CD4-positive, alpha-beta T cell treated with Interleukin-10 for 1 hour (primary cell): ENCODE measurements around the gene SETD4.

ENCODE experiments used
- DNase-seq: peaks from one replicate; pipeline ENCODE4 v3.0.0-alpha.2; 2020

SETD4 gene

DNA sequence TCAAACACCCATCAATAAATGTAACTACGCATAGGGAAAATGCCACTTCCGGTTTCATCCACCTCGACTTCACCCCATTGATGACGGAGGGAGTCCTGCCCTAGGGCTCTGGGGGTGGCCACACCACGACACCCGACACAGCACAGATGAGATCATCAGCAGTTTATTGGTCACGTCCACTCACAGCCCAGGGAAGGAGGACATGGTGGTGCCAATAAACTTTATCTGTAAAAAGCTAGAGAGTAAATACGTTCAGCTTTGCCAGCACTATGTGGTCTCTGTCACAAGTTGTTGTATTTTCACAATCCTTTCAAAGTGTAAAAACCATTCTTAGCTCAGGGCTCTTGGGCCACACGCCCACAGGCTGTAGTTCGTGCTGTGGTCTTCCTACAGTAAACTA is 16.3 kb downstream of the SETD4 start:
- DNase-seq = no peak

DNA sequence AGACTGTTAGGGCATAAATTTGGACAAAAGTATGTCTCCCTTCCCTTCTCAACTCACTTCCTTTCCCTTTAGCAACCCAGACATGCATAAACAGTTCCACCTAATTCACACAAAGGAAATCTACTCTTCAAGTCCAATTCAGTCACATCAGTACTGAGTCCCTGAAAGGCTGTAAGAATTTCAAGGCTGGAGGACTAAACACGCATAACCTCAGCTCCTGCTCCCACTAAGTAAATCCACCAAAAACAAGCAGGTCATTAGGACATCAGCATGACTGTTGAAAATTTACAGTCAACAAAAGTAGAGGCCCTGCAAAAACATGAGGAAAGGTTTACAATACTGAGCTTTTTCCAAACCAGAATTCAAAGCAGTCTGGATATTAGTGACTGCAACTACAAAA is 18.4 kb downstream of the SETD4 start:
- no peak for DNase-seq

DNA sequence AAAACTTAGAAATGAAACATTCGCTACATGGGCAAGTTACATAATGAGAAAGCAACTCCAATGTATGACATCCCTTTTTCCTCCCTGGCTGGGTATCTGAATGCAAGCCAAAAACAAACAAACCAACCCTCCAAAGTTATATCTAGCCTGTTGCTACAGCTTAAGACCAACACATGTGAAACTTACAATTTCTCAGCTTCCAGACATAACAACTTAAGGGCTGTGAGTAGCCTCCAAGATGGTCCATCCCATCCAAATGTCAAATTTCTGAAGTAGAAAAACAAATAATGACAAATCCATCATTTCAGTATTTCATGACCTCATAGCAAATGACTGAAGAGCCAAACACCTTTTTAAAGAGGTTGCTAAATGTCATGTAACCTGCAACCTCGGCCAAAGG is 19.9 kb downstream of the SETD4 start:
- no peak for DNase-seq

DNA sequence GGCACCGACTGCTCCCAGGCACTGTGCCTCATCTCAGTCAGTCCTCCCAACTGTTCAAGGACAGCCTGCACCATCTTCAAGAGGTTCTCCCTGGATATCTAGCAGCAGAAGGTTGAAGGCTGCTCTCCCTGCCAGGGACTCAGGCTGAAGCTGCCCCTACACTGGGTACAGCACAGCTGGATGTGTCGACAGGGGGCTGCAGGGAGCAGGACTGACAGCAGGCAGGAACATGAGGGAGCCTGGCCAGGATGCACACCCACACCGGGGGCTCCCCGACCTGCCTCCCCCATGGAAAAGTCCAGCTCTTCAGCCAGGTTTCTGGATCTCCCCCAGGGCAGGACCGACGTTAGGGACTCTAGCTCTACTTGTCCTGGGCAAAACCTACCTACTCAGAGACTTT is 20.5 kb downstream of the SETD4 start:
- DNase-seq = no peak

DNA sequence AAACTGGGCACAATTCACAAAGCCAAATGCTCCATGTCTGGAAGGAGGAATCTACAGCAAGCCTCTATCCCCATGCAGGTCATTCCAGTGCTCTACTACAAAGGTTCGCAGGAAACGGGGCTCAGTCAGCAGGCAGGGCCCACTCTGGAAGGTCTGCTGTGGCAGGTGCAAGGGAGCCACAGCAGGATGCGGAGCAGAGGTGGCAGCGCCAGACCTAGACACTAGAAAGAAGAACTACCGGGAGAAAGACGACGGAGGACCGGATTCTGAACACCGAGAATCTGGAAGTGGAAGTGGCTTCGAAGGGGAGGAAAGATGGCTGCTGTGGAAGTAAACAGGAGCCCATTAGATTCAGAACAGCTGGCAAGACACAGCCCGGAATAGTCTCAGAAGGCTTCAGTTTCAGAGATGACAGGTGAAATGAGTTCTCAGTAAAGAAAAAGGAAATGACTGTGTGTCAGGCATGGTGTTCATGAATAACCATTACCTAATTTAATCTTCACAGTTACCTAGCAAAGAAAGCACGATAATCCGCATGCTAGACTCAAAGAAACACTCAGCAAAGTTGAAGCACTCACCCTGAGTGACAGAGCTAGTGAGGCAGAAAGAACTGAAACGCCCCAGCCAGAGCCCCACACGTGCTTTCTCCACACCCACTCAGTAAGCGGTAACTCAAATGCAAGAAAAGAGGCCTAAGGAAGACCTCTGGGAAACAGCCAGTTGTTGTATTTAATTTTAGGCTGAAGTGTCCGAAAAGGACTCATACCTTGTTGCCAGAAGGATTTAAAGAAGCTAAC is 21.4 kb downstream of the SETD4 start:
- no peak for DNase-seq

DNA sequence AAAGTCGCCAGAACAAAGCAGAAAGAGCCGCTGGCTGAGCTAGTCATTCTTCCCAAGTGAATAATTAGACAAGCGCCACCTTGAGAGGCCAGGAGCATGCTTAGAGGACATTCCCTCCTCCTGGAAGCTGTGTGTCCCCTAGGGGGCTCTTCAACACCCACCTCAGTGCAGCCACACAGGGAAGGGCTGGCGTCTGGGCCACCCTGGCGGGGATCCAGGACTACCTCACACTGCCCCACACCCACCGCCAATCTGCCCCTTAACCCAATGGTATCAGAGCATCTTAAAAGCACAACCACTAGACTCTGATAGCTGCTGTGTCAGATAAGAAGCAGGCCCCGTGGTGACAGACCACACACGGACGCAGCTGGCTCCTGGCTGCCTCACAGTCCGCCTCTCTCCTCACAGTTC is 24.9 kb downstream of the SETD4 start:
- DNase-seq = no peak

DNA sequence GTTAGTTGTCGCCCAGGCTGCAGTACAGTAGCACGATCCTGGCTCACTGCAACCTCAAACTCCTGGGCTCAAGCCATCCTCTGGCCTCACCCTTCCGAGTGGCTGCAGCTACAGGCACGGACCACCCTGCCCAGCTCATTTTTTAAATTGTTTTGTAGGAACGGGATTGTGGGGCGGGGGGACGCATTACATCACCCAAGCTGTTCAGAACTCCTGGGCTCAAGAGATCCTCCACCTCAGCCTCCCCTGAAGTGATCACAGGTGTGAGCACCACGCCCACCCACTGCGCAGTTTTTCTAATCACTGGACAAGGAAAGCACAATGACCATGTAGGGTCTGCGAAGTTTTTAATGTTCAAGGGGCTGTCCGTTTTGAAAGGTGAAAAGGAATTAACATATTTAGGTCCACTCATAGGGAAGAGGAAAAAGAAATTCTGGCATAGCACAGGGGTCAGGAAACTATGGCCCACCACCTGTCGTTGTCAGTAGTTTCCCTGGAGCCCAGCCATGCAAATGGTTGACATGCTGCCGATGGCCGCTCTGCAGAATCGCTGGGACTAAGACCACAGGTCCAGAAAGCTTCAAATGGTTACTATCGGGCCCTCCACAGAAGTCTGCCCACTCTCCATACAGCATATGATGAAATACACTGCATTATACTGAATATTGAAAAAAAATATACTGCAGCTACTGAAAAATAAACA is 26.0 kb downstream of the SETD4 start:
- no peak for DNase-seq

DNA sequence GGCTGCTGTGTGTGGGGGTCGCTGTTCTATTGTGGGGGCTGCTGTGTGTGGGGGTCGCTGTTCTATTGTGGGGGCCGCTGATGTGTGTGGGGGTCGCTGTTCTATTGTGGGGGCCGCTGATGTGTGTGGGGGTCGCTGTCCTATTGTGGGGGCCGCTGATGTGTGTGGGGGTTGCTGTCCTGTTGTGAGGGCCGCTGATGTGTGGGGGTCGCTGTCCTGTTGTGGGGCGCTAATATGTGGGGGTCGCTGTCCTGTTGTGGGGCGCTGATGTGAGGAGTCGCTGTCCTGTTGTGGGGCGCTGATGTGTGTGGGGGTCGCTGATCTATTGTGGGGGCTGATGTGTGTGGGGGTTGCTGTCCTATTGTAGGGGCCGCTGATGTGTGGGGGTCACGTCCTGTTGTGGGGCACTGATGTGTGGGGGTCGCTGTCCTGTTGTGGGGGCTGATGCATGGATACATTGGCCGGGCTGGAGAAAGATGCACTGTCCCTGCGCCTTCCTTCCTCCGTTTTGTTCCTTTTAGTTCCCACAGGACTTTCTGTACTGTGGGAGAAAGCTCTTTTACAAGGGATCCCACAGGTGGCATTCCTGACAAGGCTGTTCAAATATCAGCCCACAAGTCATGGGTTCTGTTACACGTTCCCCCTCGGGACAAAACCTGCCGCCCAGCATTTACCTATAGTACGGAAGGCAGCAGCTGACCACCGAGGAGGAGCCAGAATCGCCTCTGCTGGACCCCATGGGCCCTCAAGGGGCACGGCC is 27.5 kb downstream of the SETD4 start:
- no peak for DNase-seq

DNA sequence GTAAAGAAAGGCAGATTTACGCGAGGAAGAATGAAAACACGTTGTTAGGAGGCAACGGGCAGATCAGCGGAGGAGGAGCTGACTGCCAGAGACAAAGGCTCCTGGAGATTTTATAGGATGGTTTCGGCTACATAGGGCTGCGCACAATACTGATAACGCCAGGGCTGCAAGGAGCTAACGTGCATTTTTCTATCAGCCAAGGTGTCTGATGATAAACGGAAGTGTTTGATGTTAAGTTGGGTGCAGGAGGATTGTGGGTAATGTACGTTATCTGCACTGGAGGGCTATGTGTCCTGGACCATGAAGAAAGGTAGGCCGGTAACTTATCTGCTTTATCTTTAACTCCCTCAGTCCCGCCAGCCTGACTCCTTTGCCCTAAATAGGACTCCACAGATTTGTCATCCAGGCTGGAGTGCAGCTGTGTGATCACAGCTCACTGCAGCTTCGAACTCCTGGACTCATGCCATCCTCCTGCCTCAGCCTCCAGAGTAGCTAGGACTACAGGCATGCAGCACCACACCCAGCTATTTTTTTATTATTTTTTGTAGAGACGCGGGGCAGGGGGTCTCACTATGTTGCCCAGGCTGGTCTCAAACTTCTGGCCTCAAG is 29.6 kb downstream of the SETD4 start:
- DNase-seq = no peak

DNA sequence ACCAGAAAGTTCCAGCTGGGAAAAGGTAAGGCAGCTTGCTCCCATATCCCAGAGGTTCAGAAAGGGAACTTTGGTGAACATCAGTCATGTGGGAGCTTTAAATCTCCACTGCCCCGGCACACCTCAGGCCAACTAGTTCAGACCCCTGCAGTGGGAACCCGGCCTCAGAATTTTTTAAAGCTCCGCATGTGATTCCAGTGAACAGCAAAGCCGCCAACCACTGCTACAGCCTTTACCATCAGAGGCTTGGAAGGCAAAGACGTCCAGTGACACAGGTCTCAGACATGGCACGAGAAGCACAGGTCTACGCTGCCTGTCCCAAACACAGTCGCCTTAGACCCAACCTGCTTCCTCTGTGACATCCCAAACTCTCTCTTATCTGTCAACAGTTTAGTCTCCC is 31.0 kb downstream of the SETD4 start:
- no peak for DNase-seq

DNA sequence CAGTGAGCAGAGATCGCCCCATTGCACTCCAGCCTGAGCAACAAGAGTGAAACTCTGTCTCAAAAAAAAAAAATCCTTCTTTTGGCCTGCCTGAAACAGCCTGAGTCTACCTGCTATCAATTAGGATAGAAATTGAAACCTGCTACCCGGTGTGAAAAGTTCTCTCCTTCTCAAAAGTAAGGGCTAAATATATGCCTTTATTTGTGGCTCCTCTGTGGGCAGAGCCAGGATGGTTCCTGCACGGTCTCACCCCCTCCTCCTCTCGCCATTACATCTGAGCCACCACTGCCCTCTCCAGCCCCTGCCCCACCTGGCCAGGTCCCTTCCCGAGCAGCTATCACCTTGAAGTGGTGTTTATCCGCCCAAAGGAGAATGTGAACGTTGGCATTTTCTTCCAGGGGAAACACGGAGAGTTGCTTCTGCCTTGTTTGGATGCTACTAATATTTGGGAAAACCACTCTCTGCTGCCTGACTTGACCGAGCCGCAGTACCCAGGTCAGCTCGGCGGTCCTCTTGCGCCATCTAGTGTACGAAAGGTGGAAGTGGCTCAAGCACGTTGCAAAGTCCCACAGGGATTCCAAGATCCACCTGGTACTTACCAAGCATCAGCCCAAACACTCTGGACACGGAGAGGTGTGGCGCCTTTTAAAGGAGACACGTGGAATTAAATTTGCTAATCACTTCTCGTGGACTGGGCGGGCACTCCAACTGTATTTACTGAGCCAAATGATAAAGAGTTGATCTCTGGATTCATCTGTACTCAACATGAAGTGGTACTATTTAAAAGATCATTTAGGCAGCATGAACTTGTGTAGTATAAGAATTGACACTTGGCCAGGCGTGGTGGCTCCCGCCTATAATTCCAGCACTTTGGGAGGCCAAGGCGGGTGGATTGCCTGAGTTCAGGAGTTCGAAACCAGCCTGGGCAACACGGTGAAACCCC is 31.9 kb downstream of the SETD4 start:
- peak; percentile 73 for DNase-seq

DNA sequence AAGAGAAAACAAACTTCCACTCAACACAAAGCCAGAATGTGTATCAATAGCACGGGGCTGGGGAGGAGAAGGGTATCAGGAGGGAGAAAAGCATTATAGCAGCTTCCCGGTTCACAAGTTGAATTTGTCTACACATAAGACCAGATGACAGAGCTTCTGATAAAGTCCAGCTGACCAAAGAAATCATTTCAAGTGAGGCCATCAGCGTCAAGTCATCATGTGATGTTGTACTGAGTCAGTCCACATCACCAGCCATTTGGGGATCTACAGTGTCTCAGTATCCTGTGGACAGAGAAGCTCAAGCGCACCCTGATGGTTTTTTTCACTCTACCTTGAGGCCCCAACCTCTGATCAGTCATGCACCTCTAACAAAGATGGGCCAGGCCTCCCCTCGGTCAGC is 33.0 kb downstream of the SETD4 start:
- DNase-seq = no peak

DNA sequence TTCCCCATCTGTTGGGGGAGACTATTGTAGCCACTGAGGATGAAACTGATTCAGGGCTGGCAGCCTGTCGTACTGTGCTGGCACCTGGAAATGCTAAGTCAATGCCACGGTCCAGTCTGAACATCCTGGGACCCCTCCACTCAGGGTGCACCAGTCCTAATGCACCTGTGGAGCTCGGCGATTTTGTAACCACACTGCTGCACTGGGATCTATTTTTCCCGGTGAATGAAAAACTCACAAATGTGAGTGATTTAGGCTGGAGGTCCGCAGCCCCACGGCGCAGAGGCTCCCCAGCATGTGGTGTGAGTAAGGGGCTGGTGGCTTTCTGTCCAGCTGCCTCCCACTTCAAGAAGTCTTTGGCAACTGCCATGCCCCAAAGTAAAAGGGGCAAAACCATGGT is 35.5 kb downstream of the SETD4 start:
- DNase-seq = no peak

DNA sequence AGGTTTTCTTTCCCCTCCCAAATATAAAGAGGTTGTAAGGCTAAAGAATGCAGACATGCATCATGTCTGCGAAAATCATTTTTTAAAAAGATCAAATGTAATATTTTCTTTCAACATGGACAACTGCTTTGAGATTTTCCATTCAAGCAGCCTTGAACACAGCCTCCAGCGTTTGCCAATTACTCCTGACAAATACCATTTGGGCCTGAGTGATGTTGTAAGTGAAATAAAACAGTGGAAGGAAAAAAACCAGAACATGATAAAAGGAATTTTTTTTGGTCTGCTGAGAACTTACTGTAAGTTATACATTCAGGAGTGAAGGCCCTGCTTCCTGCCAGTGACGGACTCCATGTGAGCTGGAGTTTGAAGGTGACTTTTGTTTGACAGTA is 37.2 kb downstream of the SETD4 start:
- DNase-seq = no peak

DNA sequence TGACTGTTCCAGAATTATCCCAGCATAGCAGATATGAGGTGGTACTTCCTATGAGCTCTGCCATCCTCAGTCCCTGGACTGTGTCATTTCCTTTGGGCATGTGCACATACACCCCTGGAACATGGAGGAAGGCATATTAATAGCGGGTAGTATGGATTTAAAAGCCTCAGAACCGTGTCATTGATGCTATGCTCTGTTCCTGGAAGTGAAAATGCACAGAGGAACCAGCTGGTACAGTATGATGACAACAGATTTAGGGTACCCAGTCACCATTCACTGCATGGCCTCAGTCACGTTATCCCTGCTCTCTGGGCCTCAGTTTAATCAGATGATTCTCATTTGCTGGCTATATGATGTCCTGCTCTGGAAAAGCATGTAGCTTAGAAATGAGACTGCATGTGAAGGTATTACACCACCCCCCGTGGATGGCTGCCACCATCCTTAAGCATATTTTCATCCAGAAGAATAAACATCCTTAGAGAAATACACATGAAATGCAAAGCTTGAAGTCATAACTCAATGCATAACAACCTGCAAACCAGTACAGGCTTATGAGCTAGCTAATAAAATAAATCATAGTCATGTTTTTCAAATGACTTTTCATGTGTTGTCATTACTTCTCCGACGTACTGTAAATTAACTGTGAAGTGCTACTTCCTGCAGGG is 37.8 kb downstream of the SETD4 start:
- no peak for DNase-seq

DNA sequence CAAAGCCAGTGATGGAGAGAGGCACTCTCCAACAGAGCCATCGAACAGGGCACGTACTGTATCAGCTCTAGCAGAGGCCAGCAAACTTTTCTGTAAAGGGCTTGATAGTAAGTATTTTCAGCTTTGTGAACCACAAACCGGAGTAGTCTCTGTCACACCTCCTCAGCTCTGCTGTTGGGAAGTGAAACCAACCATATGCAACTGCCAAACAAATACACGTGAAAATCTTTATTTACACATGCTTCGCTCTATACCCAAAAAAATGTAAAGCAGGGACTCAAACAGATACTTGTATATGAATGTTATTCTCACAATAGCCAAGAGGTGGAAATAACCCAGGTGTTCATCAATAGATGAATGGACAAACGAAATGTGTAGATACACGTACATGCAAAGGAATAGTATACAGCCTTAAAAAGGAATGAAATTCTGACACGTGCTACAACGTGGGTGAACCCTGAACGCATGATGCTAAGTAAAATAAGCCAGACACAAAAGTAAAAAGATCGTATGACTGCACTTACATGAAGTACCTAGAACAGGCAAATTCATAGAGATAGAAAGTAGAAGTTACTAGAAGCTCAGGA is 39.0 kb downstream of the SETD4 start:
- DNase-seq = no peak

DNA sequence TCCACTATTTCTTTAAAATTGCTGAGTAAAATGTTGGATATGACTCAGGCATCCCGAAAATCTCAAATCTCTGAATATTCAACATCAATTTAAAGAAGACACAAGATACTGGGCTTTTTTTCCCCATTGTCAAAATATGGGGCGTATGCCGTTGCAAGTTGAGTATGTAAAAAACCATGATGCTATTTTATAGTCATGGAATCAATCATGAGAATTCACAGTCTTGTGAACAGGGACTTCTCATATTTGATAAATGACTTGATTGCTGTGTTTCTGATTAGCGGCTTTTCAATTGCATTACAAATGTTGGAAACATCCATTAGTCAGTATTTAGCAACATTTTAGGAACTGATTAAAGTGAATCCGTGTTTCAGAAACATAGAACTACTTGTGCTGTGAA is 45.3 kb downstream of the SETD4 start:
- no peak for DNase-seq

DNA sequence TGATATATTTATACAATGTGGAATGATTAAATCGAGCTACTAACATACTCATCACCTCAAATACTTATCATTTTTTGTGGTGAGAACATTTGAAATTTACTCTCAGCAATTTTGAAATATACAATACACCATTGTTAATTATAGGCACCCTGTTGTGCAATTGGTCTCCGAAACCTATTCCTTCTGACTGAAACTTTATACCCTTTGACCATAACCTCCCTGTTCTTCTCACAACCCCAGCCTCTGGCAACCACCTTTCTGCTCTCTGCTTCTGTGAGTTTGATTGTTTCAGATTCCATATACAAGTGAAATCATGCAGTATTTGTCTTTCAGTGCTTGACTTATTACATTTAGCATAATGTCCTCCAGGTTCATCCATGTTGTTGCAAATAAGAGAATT is 49.5 kb downstream of the SETD4 start:
- no peak for DNase-seq

DNA sequence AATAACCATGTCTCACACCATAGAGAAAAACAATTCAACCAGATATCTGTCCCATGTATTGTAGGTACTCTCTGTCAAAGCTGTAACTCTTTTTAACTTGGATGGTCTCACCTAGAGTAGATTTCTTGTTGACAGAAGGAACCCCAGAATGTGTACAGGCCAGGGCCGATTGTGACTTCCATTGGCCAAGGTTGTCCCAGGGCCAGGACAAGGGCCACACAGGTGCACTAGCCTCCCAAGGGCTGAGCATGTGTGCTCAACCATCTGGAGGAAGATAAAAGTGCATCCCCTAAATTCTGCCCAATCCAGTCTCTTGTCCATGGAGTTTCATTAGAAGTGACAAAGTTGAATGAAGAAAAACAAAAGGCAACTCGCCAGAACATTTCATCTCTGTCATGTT is 51.8 kb downstream of the SETD4 start:
- no peak for DNase-seq

DNA sequence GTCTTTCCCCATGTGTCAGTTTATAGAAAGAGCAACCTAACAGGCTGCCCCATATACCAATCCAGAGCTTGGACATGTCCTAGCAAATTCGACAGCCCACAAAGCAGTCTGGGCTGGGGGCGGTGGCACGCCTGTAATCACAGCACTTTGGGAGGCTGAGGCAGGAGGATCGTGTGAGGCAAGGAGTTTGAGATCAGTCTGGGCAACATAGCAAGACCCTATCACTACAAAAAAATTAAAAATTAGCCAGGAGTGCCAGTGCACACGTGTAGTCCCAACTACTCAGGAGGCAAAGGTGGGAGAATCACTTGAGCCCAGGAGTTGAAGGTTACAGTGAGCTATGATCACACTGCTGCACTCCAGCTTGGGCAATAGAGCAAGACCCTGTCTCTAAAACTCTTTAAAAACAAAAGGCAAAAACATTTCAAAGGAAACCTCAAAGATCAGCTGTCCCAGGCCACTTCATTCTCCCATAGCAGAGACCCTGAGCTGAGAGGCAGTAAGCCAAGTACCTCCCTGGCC is 54.4 kb downstream of the SETD4 start:
- no peak for DNase-seq

DNA sequence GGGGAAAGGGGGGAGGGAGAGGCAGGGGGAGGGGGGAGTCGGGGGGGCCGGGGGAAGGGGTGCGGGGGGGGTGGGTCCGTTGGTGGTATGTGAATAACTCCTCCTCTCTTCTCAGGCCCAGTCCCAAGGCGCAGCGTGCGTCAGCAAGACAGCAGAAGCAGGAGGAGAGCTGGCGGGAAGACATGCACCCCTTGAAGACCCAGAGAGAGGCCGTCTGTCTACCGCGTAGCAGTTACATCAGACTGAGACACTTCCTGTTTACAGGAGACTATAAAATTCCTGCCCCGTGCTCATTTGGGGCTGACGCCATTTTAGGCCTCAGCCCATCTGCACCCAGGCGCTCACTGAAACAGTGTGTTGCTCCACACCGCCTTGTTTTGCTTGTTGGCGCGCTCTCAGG is 55.3 kb downstream of the SETD4 start:
- DNase-seq = no peak
